ENCODE results near the gene RNF31. TPM values are rescaled to one million over a fixed set of nuclear protein-coding genes. Genes with fewer than 3 reads are reported as not detected.

RNF31 gene
- polyA plus RNA-seq, 2 of the 4 experiments (the other 2 are of a cell fraction): 5.7 to 20.8 TPM

DNA sequence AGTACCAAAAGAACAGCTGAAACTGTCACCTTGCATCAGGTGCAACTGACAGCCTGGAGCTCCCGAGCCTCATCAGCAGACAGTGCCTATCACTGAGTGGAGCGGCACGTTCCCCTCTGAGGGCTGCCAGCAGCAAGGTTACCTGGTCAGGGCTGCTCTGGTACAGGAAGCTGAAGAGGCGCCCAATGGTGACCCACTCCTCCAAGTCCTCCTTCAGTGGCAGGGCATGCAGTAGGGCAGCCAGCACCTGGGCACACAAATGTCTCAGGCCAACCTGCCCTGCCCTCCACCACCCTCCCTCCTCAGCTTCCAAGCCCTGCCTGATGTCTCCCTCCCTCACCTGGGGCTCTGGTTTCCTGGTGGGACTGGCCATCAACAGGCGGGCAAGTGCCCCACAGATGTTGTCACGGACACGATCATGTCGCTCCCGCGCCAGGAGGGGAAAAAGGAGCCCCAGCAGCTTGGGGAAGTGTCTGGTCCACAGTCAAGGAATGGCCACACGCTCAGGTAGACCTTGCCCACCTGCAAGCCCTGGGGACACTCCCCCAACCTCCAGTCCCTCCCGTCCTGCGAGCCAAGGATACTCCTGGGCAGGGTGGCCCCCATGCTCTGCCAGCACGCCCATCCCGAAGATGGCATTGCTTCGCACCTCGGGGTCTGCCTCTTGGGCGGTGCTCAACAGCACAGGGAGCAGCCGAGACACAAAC lies 34.2 kb downstream of the RNF31 start:
- Histone ChIP-seq H3K4me2 (no peak overlapping the region), H3K27ac (no peak overlapping the region), H3K4me1 (no peaks in the 10 kb centered on the region), H3K4me3 (no peak overlapping the region), H3K9me3 (no peaks in the 10 kb centered on the region)
- TF ChIP-seq RCOR1 (IDR thresholded peaks at IDR 0.05; ENCODE audit: low read depth, low read length): no peak
- no peak for TF ChIP-seq HDAC2 (IDR thresholded peaks at IDR 0.05)
- TF ChIP-seq ZSCAN20 (CRISPR knock-in tag; IDR thresholded peaks at IDR 0.05): no peak
- TF ChIP-seq MAFK (IDR thresholded peaks at IDR 0.05; ENCODE audit: partially characterized antibody): no peak
- TF ChIP-seq EHMT2 (IDR thresholded peaks at IDR 0.05; ENCODE audit: low read depth): no peak
- no peak for TF ChIP-seq ZNF302 (CRISPR knock-in tag; IDR thresholded peaks at IDR 0.05)
- TF ChIP-seq, protein P1, sequence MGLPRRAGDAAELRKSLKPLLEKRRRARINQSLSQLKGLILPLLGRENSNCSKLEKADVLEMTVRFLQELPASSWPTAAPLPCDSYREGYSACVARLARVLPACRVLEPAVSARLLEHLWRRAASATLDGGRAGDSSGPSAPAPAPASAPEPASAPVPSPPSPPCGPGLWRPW (IDR thresholded peaks at IDR 0.05): no peak
- no peak for TF ChIP-seq JUNB (IDR thresholded peaks at IDR 0.05)
- no peak for TF ChIP-seq EP300 (IDR thresholded peaks at IDR 0.05)
- TF ChIP-seq KDM5A (IDR thresholded peaks at IDR 0.05): no peak
- TF ChIP-seq, protein P2, sequence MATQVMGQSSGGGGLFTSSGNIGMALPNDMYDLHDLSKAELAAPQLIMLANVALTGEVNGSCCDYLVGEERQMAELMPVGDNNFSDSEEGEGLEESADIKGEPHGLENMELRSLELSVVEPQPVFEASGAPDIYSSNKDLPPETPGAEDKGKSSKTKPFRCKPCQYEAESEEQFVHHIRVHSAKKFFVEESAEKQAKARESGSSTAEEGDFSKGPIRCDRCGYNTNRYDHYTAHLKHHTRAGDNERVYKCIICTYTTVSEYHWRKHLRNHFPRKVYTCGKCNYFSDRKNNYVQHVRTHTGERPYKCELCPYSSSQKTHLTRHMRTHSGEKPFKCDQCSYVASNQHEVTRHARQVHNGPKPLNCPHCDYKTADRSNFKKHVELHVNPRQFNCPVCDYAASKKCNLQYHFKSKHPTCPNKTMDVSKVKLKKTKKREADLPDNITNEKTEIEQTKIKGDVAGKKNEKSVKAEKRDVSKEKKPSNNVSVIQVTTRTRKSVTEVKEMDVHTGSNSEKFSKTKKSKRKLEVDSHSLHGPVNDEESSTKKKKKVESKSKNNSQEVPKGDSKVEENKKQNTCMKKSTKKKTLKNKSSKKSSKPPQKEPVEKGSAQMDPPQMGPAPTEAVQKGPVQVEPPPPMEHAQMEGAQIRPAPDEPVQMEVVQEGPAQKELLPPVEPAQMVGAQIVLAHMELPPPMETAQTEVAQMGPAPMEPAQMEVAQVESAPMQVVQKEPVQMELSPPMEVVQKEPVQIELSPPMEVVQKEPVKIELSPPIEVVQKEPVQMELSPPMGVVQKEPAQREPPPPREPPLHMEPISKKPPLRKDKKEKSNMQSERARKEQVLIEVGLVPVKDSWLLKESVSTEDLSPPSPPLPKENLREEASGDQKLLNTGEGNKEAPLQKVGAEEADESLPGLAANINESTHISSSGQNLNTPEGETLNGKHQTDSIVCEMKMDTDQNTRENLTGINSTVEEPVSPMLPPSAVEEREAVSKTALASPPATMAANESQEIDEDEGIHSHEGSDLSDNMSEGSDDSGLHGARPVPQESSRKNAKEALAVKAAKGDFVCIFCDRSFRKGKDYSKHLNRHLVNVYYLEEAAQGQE (IDR thresholded peaks at IDR 0.05): no peak
- TF ChIP-seq, protein P3, sequence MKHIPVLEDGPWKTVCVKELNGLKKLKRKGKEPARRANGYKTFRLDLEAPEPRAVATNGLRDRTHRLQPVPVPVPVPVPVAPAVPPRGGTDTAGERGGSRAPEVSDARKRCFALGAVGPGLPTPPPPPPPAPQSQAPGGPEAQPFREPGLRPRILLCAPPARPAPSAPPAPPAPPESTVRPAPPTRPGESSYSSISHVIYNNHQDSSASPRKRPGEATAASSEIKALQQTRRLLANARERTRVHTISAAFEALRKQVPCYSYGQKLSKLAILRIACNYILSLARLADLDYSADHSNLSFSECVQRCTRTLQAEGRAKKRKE (CRISPR knock-in tag; IDR thresholded peaks at IDR 0.05; ENCODE audit: low read depth): no peak
- no peak for TF ChIP-seq HOXB13 (CRISPR knock-in tag; IDR thresholded peaks at IDR 0.05; ENCODE audit: low read depth)
- no peak for TF ChIP-seq SMC3 (IDR thresholded peaks at IDR 0.05)
- no peak for TF ChIP-seq MAZ (IDR thresholded peaks at IDR 0.05; ENCODE audit: borderline replicate concordance, low read depth, low read length)
- TF ChIP-seq KDM1A (IDR thresholded peaks at IDR 0.05; ENCODE audit: low read depth): no peak
- TF ChIP-seq RFX5 (IDR thresholded peaks at IDR 0.05): no peak
- no peak for TF ChIP-seq FOXS1 (CRISPR knock-in tag; IDR thresholded peaks at IDR 0.05)
- TF ChIP-seq TFCP2L1 (CRISPR knock-in tag; IDR thresholded peaks at IDR 0.05): no peak
- CTCF ChIA-PET: interaction anchor here (0.6 to 8.0 kb wide), 10 partner anchors 11 to 73 kb away, joined by 3 to 64 read pairs (median 4); partner anchors contain the start of genes IRF9, MDP1, PSME1 and PSME2
- ATAC-seq (no peak), FAIRE-seq (no peak), DNase-seq (ENCODE audit: low read depth in 1 of 2, low spot score in 1 of 2) (no peak)
- WGBS (ENCODE audit: missing lambda C conversion rate): 92% methylated on average over 17 of the region's 19 CpGs
- POLR2A ChIA-PET: interaction anchor here (0.9 kb wide), 1 partner anchor 14 kb away, joined by 3 read pairs; the partner anchor contains the start of gene TM9SF1

DNA sequence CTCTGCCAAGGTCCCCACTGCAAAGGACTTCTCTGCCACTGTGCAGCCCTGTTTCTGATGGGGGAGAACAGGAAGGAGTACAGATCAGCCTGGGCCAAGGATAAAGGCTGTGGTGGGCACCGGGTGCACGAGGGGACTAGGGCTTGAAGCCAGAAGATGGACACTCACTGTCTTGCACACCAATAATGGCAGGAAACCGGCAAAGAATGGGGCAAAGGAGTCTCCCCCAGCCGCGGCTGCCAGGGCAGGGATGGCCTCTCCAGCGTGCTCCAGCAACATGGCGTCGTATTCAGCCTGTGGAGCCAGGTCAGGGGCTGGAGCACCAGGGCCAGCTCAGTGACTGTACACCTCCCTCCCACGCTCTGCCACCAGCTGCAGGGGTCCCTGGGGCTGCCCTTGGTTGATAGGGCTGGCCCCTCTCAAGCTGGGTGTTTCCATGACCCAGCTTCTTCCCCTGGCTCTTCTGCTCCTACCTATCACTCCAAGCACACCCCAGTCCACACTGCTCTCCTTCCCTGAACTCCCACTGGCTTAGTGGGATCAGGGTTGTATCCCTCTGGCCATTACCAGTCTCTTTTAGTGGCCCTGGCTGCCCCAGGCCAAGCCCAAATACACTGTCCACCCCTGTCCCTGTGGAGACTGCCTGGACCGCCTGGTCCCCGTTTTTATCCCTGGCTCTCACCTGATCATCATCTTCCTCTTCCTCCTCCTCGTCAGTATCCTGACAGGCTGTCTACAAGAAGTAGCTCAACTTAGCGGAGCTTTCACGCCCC lies 35.0 kb downstream of the RNF31 start:
- Histone ChIP-seq H3K4me1 (peaks cover 4% of the 10 kb centered on the region; the same call in 2 of the 3 replicates), H3K4me2 (no peak overlapping the region), H3K27ac (no peak overlapping the region), H3K9me3 (no peaks in the 10 kb centered on the region), H3K4me3 (no peak overlapping the region)
- DNase-seq (ENCODE audit: low read depth in 1 of 2, low spot score in 1 of 2) (no peak), FAIRE-seq (no peak), ATAC-seq (no peak; a peak in 1 of 6 replicates)
- POLR2A ChIA-PET: interaction anchor here (1.2 kb wide), 1 partner anchor 68 kb away, joined by 3 read pairs; the partner anchor contains the start of genes DCAF11 and NRL
- CTCF ChIA-PET: interaction anchor here (0.7 to 8.0 kb wide), 2 partner anchors 22 to 27 kb away, joined by 3 to 64 read pairs; partner anchors contain the start of gene IRF9
- WGBS (ENCODE audit: missing lambda C conversion rate): 89% methylated on average over 14 of the region's 14 CpGs
- TF ChIP-seq JUNB (IDR thresholded peaks at IDR 0.05) (no peak), PHF8 (IDR thresholded peaks at IDR 0.05; ENCODE audit: borderline replicate concordance, low read depth) (no peak), ESRRA (IDR thresholded peaks at IDR 0.05; ENCODE audit: borderline replicate concordance, low read length) (no peak), TP53 (CRISPR knock-in tag; IDR thresholded peaks at IDR 0.05) (no peak)
- TF ChIP-seq, protein P4, sequence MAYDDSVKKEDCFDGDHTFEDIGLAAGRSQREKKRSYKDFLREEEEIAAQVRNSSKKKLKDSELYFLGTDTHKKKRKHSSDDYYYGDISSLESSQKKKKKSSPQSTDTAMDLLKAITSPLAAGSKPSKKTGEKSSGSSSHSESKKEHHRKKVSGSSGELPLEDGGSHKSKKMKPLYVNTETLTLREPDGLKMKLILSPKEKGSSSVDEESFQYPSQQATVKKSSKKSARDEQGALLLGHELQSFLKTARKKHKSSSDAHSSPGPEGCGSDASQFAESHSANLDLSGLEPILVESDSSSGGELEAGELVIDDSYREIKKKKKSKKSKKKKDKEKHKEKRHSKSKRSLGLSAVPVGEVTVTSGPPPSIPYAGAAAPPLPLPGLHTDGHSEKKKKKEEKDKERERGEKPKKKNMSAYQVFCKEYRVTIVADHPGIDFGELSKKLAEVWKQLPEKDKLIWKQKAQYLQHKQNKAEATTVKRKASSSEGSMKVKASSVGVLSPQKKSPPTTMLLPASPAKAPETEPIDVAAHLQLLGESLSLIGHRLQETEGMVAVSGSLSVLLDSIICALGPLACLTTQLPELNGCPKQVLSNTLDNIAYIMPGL (CRISPR knock-in tag; IDR thresholded peaks at IDR 0.05; ENCODE audit: borderline replicate concordance): no peak
- TF ChIP-seq, protein P5, sequence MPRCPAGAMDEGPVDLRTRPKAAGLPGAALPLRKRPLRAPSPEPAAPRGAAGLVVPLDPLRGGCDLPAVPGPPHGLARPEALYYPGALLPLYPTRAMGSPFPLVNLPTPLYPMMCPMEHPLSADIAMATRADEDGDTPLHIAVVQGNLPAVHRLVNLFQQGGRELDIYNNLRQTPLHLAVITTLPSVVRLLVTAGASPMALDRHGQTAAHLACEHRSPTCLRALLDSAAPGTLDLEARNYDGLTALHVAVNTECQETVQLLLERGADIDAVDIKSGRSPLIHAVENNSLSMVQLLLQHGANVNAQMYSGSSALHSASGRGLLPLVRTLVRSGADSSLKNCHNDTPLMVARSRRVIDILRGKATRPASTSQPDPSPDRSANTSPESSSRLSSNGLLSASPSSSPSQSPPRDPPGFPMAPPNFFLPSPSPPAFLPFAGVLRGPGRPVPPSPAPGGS (IDR thresholded peaks at IDR 0.05): no peak
